ENCODE measurements around the gene CRACDL. TPM values are rescaled to one million over a fixed set of nuclear protein-coding genes. Genes with fewer than 3 reads are reported as not detected.
"Not testable (repeated sequence)": the region's sequence is repeated elsewhere in the genome, so short reads cannot be mapped to it uniquely, and the experiment has no call there.

The CRACDL gene
- total RNA-seq, 1 donor, result not detected

- no peak for DNase-seq (ENCODE audit: insufficient read length, low spot score, missing footprints)
- Histone ChIP-seq H3K27me3 (ENCODE audit: insufficient read depth, low read length) (no peaks in the 10 kb centered on the region), H3K4me1 (ENCODE audit: insufficient read depth, low read length) (no peaks in the 10 kb centered on the region), H2AFZ (ENCODE audit: low read length) (no peak overlapping the region), H3K4me3 (ENCODE audit: insufficient read depth, low read length) (no peak overlapping the region), H3K36me3 (ENCODE audit: insufficient read depth, low read length) (no peaks in the 10 kb centered on the region), H3K27ac (ENCODE audit: low read depth, low read length) (no peak overlapping the region), H4K20me1 (ENCODE audit: insufficient read depth, low read length) (no peaks in the 10 kb centered on the region), H3K4me2 (ENCODE audit: insufficient read depth, low read length) (no peak overlapping the region), H3K79me2 (ENCODE audit: insufficient read depth, low read length) (no peaks in the 10 kb centered on the region), H3K9me3 (ENCODE audit: low read depth, low read length) (no peaks in the 10 kb centered on the region)
- TF ChIP-seq, protein P1, sequence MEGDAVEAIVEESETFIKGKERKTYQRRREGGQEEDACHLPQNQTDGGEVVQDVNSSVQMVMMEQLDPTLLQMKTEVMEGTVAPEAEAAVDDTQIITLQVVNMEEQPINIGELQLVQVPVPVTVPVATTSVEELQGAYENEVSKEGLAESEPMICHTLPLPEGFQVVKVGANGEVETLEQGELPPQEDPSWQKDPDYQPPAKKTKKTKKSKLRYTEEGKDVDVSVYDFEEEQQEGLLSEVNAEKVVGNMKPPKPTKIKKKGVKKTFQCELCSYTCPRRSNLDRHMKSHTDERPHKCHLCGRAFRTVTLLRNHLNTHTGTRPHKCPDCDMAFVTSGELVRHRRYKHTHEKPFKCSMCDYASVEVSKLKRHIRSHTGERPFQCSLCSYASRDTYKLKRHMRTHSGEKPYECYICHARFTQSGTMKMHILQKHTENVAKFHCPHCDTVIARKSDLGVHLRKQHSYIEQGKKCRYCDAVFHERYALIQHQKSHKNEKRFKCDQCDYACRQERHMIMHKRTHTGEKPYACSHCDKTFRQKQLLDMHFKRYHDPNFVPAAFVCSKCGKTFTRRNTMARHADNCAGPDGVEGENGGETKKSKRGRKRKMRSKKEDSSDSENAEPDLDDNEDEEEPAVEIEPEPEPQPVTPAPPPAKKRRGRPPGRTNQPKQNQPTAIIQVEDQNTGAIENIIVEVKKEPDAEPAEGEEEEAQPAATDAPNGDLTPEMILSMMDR (IDR thresholded peaks at IDR 0.05; ENCODE audit: extremely low read depth, low read depth, low read length), result no peak
Measured at GRCh38 chr2:98901702-98902101, 34.3 kb downstream of the CRACDL start.

- no peaks in the 10 kb centered on the region for H3K36me3 ChIP-seq (ENCODE audit: insufficient read depth, low read length)
- no peak for DNase-seq (ENCODE audit: insufficient read length, low spot score, missing footprints)
- TF ChIP-seq, protein P1 (IDR thresholded peaks at IDR 0.05; ENCODE audit: extremely low read depth, low read depth, low read length), result no peak
- no peaks in the 10 kb centered on the region for H4K20me1 ChIP-seq (ENCODE audit: insufficient read depth, low read length)
- H3K4me2 ChIP-seq (ENCODE audit: insufficient read depth, low read length), result no peak overlapping the region
- H3K4me3 ChIP-seq (ENCODE audit: insufficient read depth, low read length), result no peak overlapping the region
- no peak overlapping the region for H3K27ac ChIP-seq (ENCODE audit: low read depth, low read length)
- H3K79me2 ChIP-seq (ENCODE audit: insufficient read depth, low read length), result no peaks in the 10 kb centered on the region
- H3K4me1 ChIP-seq (ENCODE audit: insufficient read depth, low read length), result no peaks in the 10 kb centered on the region
- no peaks in the 10 kb centered on the region for H3K9me3 ChIP-seq (ENCODE audit: low read depth, low read length)
- H3K27me3 ChIP-seq (ENCODE audit: insufficient read depth, low read length), result no peaks in the 10 kb centered on the region
- no peak overlapping the region for H2AFZ ChIP-seq (ENCODE audit: low read length)
Measured at GRCh38 chr2:98901291-98901690, 34.7 kb downstream of the CRACDL start.

DNA sequence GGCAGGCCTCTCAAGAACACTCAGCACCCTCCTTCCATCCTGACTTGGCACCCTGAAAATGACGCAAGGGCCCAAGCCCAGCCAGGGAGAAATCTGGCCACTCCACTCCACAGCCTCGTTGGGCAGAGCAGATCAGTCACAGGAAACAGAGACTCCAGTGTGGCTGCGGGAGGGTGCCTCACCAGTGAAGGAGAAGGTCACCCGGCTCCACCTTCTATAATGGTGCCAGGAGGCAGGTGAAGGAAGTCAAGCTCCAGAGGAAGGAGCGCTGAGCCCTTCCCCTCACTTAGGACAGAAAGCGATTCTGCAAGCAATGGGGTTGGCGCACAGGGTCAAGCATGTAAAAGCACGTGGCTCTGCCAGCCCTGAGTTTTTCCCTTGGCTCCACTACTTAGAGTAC, 35.3 kb downstream of the CRACDL start:
- no peaks in the 10 kb centered on the region for H3K36me3 ChIP-seq (ENCODE audit: insufficient read depth, low read length)
- no peak overlapping the region for H3K27ac ChIP-seq (ENCODE audit: low read depth, low read length)
- TF ChIP-seq, protein P1 (IDR thresholded peaks at IDR 0.05; ENCODE audit: extremely low read depth, low read depth, low read length), result no peak
- no peaks in the 10 kb centered on the region for H3K79me2 ChIP-seq (ENCODE audit: insufficient read depth, low read length)
- H4K20me1 ChIP-seq (ENCODE audit: insufficient read depth, low read length), result no peaks in the 10 kb centered on the region
- no peak overlapping the region for H3K4me3 ChIP-seq (ENCODE audit: insufficient read depth, low read length)
- no peak overlapping the region for H2AFZ ChIP-seq (ENCODE audit: low read length)
- H3K9me3 ChIP-seq (ENCODE audit: low read depth, low read length), result no peaks in the 10 kb centered on the region
- no peak for DNase-seq (ENCODE audit: insufficient read length, low spot score, missing footprints)
- no peaks in the 10 kb centered on the region for H3K27me3 ChIP-seq (ENCODE audit: insufficient read depth, low read length)
- H3K4me1 ChIP-seq (ENCODE audit: insufficient read depth, low read length), result no peaks in the 10 kb centered on the region
- no peak overlapping the region for H3K4me2 ChIP-seq (ENCODE audit: insufficient read depth, low read length)

- not testable (repeated sequence) for H4K20me1 ChIP-seq (ENCODE audit: insufficient read depth, low read length); H3K36me3 ChIP-seq (ENCODE audit: insufficient read depth, low read length); H3K4me2 ChIP-seq (ENCODE audit: insufficient read depth, low read length); DNase-seq (ENCODE audit: insufficient read length, low spot score, missing footprints); H3K79me2 ChIP-seq (ENCODE audit: insufficient read depth, low read length); H3K4me1 ChIP-seq (ENCODE audit: insufficient read depth, low read length); H3K9me3 ChIP-seq (ENCODE audit: low read depth, low read length); H3K27me3 ChIP-seq (ENCODE audit: insufficient read depth, low read length); H3K4me3 ChIP-seq (ENCODE audit: insufficient read depth, low read length); H2AFZ ChIP-seq (ENCODE audit: low read length); H3K27ac ChIP-seq (ENCODE audit: low read depth, low read length)
Measured at GRCh38 chr2:98899703-98900078, 36.3 kb downstream of the CRACDL start.

Data from osteoblast (primary cell).